Smooth muscle cell of the brain vasculature (primary cell): ENCODE data around the gene SPTBN1.

Experiments
- DNase-seq: peaks from one replicate; pipeline ENCODE4 v3.0.0-alpha.2; 2012; ENCODE audit warnings: low read depth, low spot score

SPTBN1 gene

GRCh38 chr2:54553775-54554174 is 97.6 kb downstream of the SPTBN1 start:
- DNase-seq: no peak

- DNase-seq: no peak
Measured at GRCh38 chr2:54555318-54555837, 99.3 kb downstream of the SPTBN1 start.

GRCh38 chr2:54556621-54557121 is 100.5 kb downstream of the SPTBN1 start:
- DNase-seq: no peak

- no peak for DNase-seq
Measured at GRCh38 chr2:54557211-54557600, 101.1 kb downstream of the SPTBN1 start.

GRCh38 chr2:54557601-54558187 is 101.6 kb downstream of the SPTBN1 start:
- DNase-seq: no peak

GRCh38 chr2:54558188-54559005 is 102.3 kb downstream of the SPTBN1 start:
- no peak for DNase-seq

GRCh38 chr2:54559006-54559445 is 102.9 kb downstream of the SPTBN1 start:
- no peak for DNase-seq

- DNase-seq: no peak
Measured at GRCh38 chr2:54559593-54560145, 103.5 kb downstream of the SPTBN1 start.

- DNase-seq: no peak
Measured at GRCh38 chr2:54560146-54560881, 104.2 kb downstream of the SPTBN1 start.

GRCh38 chr2:54561010-54561409 is 104.9 kb downstream of the SPTBN1 start:
- DNase-seq: no peak

GRCh38 chr2:54564439-54564838 is 108.3 kb downstream of the SPTBN1 start:
- DNase-seq: no peak

GRCh38 chr2:54565551-54565950 is 109.4 kb downstream of the SPTBN1 start:
- DNase-seq: no peak

GRCh38 chr2:54566896-54567295 is 110.8 kb downstream of the SPTBN1 start:
- no peak for DNase-seq

GRCh38 chr2:54568876-54569321 is 112.8 kb downstream of the SPTBN1 start:
- no peak for DNase-seq

GRCh38 chr2:54569745-54570301 is 113.7 kb downstream of the SPTBN1 start:
- DNase-seq: no peak

- DNase-seq: no peak
Measured at GRCh38 chr2:54570321-54570855, 114.3 kb downstream of the SPTBN1 start.

- peak; percentile 64 for DNase-seq
Measured at GRCh38 chr2:54570925-54571694, 115.0 kb downstream of the SPTBN1 start.

GRCh38 chr2:54572262-54572635 is 116.1 kb downstream of the SPTBN1 start:
- peak; percentile 62 for DNase-seq

- no peak for DNase-seq
Measured at GRCh38 chr2:54572636-54573536, 116.8 kb downstream of the SPTBN1 start.
